ENCODE measurements around the gene CTIF.
"Not testable (repeated sequence)": the region's sequence is repeated elsewhere in the genome, so short reads cannot be mapped to it uniquely, and the experiment has no call there.

The CTIF gene

GRCh38 chr18:48644029-48644428, 105.2 kb downstream of the CTIF start:
- H3K27ac ChIP-seq (ENCODE audit: low read length): no peak overlapping the region
- peaks cover 5% of the 10 kb centered on the region for H3K4me1 ChIP-seq (ENCODE audit: control insufficient read depth, insufficient read depth, low read length)
- H3K9me3 ChIP-seq (ENCODE audit: control insufficient read depth in 2 of 2, low read length in 2 of 2): peaks cover 0 to 4% of the 10 kb centered on the region in 2 donors
- no peaks in the 10 kb centered on the region for H3K27me3 ChIP-seq (ENCODE audit: control insufficient read depth in 1 of 2, insufficient read depth in 2 of 2, low read length in 2 of 2)
- no peak overlapping the region for H3K9ac ChIP-seq (ENCODE audit: low read length in 2 of 2)
- H3K36me3 ChIP-seq (ENCODE audit: control insufficient read depth in 2 of 2, insufficient read depth in 2 of 2, low read length in 2 of 2): peaks cover 0 to 2% of the 10 kb centered on the region in 2 donors
- no peak overlapping the region for H3K4me3 ChIP-seq (ENCODE audit: low read length in 2 of 2)

GRCh38 chr18:48645427-48646002, 106.7 kb downstream of the CTIF start:
- Histone ChIP-seq H3K9me3 (ENCODE audit: control insufficient read depth in 2 of 2, low read length in 2 of 2) (peaks cover 0 to 4% of the 10 kb centered on the region in 2 donors), H3K27me3 (ENCODE audit: control insufficient read depth in 1 of 2, insufficient read depth in 2 of 2, low read length in 2 of 2) (no peaks in the 10 kb centered on the region), H3K27ac (ENCODE audit: low read length) (no peak overlapping the region), H3K9ac (ENCODE audit: low read length in 2 of 2) (no peak overlapping the region), H3K4me1 (ENCODE audit: control insufficient read depth, insufficient read depth, low read length) (peaks cover 5% of the 10 kb centered on the region), H3K36me3 (ENCODE audit: control insufficient read depth in 2 of 2, insufficient read depth in 2 of 2, low read length in 2 of 2) (no peaks in the 10 kb centered on the region), H3K4me3 (ENCODE audit: low read length in 2 of 2) (no peak overlapping the region)

GRCh38 chr18:48646976-48647375, 108.1 kb downstream of the CTIF start:
- Histone ChIP-seq H3K4me3 (ENCODE audit: low read length in 2 of 2) (no peak overlapping the region), H3K36me3 (ENCODE audit: control insufficient read depth in 2 of 2, insufficient read depth in 2 of 2, low read length in 2 of 2) (no peaks in the 10 kb centered on the region), H3K27ac (ENCODE audit: low read length) (no peak overlapping the region), H3K27me3 (ENCODE audit: control insufficient read depth in 1 of 2, insufficient read depth in 2 of 2, low read length in 2 of 2) (no peaks in the 10 kb centered on the region), H3K9me3 (ENCODE audit: control insufficient read depth in 2 of 2, low read length in 2 of 2) (peaks cover 0 to 4% of the 10 kb centered on the region in 2 donors), H3K9ac (ENCODE audit: low read length in 2 of 2) (no peak overlapping the region), H3K4me1 (ENCODE audit: control insufficient read depth, insufficient read depth, low read length) (peaks cover 5% of the 10 kb centered on the region)

- H3K9ac ChIP-seq (ENCODE audit: low read length in 2 of 2): no peak overlapping the region
- H3K27ac ChIP-seq (ENCODE audit: low read length): no peak overlapping the region
- no peak overlapping the region for H3K4me3 ChIP-seq (ENCODE audit: low read length in 2 of 2)
- H3K4me1 ChIP-seq (ENCODE audit: control insufficient read depth, insufficient read depth, low read length): peaks cover 5% of the 10 kb centered on the region
- no peaks in the 10 kb centered on the region for H3K9me3 ChIP-seq (ENCODE audit: control insufficient read depth in 2 of 2, low read length in 2 of 2)
- no peaks in the 10 kb centered on the region for H3K36me3 ChIP-seq (ENCODE audit: control insufficient read depth in 2 of 2, insufficient read depth in 2 of 2, low read length in 2 of 2)
- no peaks in the 10 kb centered on the region for H3K27me3 ChIP-seq (ENCODE audit: control insufficient read depth in 1 of 2, insufficient read depth in 2 of 2, low read length in 2 of 2)
Measured at GRCh38 chr18:48649231-48649630, 110.4 kb downstream of the CTIF start.

- H3K36me3 ChIP-seq (ENCODE audit: control insufficient read depth in 2 of 2, insufficient read depth in 2 of 2, low read length in 2 of 2); H3K4me3 ChIP-seq (ENCODE audit: low read length in 2 of 2); H3K4me1 ChIP-seq (ENCODE audit: control insufficient read depth, insufficient read depth, low read length); H3K27ac ChIP-seq (ENCODE audit: low read length); H3K9me3 ChIP-seq (ENCODE audit: control insufficient read depth in 2 of 2, low read length in 2 of 2); H3K27me3 ChIP-seq (ENCODE audit: control insufficient read depth in 1 of 2, insufficient read depth in 2 of 2, low read length in 2 of 2); H3K9ac ChIP-seq (ENCODE audit: low read length in 2 of 2): not testable (repeated sequence)
Measured at GRCh38 chr18:48654591-48654990, 115.8 kb downstream of the CTIF start.

- no peak overlapping the region for H3K4me3 ChIP-seq (ENCODE audit: low read length in 2 of 2)
- H3K9ac ChIP-seq (ENCODE audit: low read length in 2 of 2): no peak overlapping the region
- H3K27me3 ChIP-seq (ENCODE audit: control insufficient read depth in 1 of 2, insufficient read depth in 2 of 2, low read length in 2 of 2): no peaks in the 10 kb centered on the region
- no peaks in the 10 kb centered on the region for H3K36me3 ChIP-seq (ENCODE audit: control insufficient read depth in 2 of 2, insufficient read depth in 2 of 2, low read length in 2 of 2)
- H3K4me1 ChIP-seq (ENCODE audit: control insufficient read depth, insufficient read depth, low read length): peaks cover 4% of the 10 kb centered on the region
- H3K9me3 ChIP-seq (ENCODE audit: control insufficient read depth in 2 of 2, low read length in 2 of 2): no peaks in the 10 kb centered on the region
- no peak overlapping the region for H3K27ac ChIP-seq (ENCODE audit: low read length)
Measured at GRCh38 chr18:48655508-48655907, 116.7 kb downstream of the CTIF start.

- Histone ChIP-seq H3K27me3 (ENCODE audit: control insufficient read depth in 1 of 2, insufficient read depth in 2 of 2, low read length in 2 of 2) (no peaks in the 10 kb centered on the region), H3K36me3 (ENCODE audit: control insufficient read depth in 2 of 2, insufficient read depth in 2 of 2, low read length in 2 of 2) (no peaks in the 10 kb centered on the region), H3K27ac (ENCODE audit: low read length) (no peak overlapping the region), H3K4me1 (ENCODE audit: control insufficient read depth, insufficient read depth, low read length) (peaks cover 7% of the 10 kb centered on the region), H3K4me3 (ENCODE audit: low read length in 2 of 2) (no peak overlapping the region), H3K9me3 (ENCODE audit: control insufficient read depth in 2 of 2, low read length in 2 of 2) (no peaks in the 10 kb centered on the region), H3K9ac (ENCODE audit: low read length in 2 of 2) (no peak overlapping the region)
Measured at GRCh38 chr18:48656176-48656575, 117.3 kb downstream of the CTIF start.

GRCh38 chr18:48656582-48656981, 117.8 kb downstream of the CTIF start:
- Histone ChIP-seq H3K27me3 (ENCODE audit: control insufficient read depth in 1 of 2, insufficient read depth in 2 of 2, low read length in 2 of 2) (no peaks in the 10 kb centered on the region), H3K27ac (ENCODE audit: low read length) (no peak overlapping the region)

GRCh38 chr18:48657447-48658120, 118.8 kb downstream of the CTIF start:
- Histone ChIP-seq H3K9ac (ENCODE audit: low read length in 2 of 2) (no peak overlapping the region), H3K9me3 (ENCODE audit: control insufficient read depth in 2 of 2, low read length in 2 of 2) (no peaks in the 10 kb centered on the region), H3K36me3 (ENCODE audit: control insufficient read depth in 2 of 2, insufficient read depth in 2 of 2, low read length in 2 of 2) (no peaks in the 10 kb centered on the region), H3K27me3 (ENCODE audit: control insufficient read depth in 1 of 2, insufficient read depth in 2 of 2, low read length in 2 of 2) (no peaks in the 10 kb centered on the region), H3K4me1 (ENCODE audit: control insufficient read depth, insufficient read depth, low read length) (peaks cover 12% of the 10 kb centered on the region), H3K4me3 (ENCODE audit: low read length in 2 of 2) (no peak overlapping the region), H3K27ac (ENCODE audit: low read length) (no peak overlapping the region)

More at GRCh38 chr18:48656582-48656981, 117.8 kb downstream of the CTIF start:
- H3K9ac ChIP-seq (ENCODE audit: low read length in 2 of 2): no peak overlapping the region
- H3K36me3 ChIP-seq (ENCODE audit: control insufficient read depth in 2 of 2, insufficient read depth in 2 of 2, low read length in 2 of 2): no peaks in the 10 kb centered on the region
- H3K4me1 ChIP-seq (ENCODE audit: control insufficient read depth, insufficient read depth, low read length): peaks cover 7% of the 10 kb centered on the region
- H3K9me3 ChIP-seq (ENCODE audit: control insufficient read depth in 2 of 2, low read length in 2 of 2): no peaks in the 10 kb centered on the region
- H3K4me3 ChIP-seq (ENCODE audit: low read length in 2 of 2): no peak overlapping the region

GRCh38 chr18:48658721-48659120, 119.9 kb downstream of the CTIF start:
- H3K4me3 ChIP-seq (ENCODE audit: low read length in 2 of 2): no peak overlapping the region
- H3K9me3 ChIP-seq (ENCODE audit: control insufficient read depth in 2 of 2, low read length in 2 of 2): no peaks in the 10 kb centered on the region
- no peaks in the 10 kb centered on the region for H3K27me3 ChIP-seq (ENCODE audit: control insufficient read depth in 1 of 2, insufficient read depth in 2 of 2, low read length in 2 of 2)
- no peak overlapping the region for H3K27ac ChIP-seq (ENCODE audit: low read length)
- peaks cover 12% of the 10 kb centered on the region for H3K4me1 ChIP-seq (ENCODE audit: control insufficient read depth, insufficient read depth, low read length)
- no peaks in the 10 kb centered on the region for H3K36me3 ChIP-seq (ENCODE audit: control insufficient read depth in 2 of 2, insufficient read depth in 2 of 2, low read length in 2 of 2)
- no peak overlapping the region for H3K9ac ChIP-seq (ENCODE audit: low read length in 2 of 2)

Measured in stomach smooth muscle (tissue), 2 donors.